ENCODE results near the gene CCDC40.

DNA sequence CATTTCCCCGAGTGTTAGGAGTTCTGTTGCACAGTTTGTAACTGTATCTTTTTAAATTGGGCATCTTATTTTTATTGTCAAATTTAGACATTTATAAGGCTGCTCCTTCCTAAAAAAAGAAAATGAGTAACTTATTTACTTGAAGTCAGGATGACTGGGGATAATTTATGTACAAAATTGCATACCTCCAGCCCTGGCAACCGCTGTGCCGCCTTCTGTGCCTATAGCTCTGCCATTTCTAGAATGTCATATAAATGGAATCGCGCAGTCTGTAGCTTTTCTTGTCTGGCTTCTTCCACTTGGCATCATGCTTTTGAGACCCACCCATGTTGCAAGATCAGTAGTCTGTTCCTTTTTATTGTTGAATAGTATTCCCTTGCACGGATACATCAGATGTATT, 36.0 kb downstream of the CCDC40 start:
- no peak for TF ChIP-seq POLR2A (IDR thresholded peaks at IDR 0.05)
- TF ChIP-seq, protein P1, sequence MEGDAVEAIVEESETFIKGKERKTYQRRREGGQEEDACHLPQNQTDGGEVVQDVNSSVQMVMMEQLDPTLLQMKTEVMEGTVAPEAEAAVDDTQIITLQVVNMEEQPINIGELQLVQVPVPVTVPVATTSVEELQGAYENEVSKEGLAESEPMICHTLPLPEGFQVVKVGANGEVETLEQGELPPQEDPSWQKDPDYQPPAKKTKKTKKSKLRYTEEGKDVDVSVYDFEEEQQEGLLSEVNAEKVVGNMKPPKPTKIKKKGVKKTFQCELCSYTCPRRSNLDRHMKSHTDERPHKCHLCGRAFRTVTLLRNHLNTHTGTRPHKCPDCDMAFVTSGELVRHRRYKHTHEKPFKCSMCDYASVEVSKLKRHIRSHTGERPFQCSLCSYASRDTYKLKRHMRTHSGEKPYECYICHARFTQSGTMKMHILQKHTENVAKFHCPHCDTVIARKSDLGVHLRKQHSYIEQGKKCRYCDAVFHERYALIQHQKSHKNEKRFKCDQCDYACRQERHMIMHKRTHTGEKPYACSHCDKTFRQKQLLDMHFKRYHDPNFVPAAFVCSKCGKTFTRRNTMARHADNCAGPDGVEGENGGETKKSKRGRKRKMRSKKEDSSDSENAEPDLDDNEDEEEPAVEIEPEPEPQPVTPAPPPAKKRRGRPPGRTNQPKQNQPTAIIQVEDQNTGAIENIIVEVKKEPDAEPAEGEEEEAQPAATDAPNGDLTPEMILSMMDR (IDR thresholded peaks at IDR 0.05): no peak
